ENCODE measurements around the gene IL1R2.

The IL1R2 gene

DNA sequence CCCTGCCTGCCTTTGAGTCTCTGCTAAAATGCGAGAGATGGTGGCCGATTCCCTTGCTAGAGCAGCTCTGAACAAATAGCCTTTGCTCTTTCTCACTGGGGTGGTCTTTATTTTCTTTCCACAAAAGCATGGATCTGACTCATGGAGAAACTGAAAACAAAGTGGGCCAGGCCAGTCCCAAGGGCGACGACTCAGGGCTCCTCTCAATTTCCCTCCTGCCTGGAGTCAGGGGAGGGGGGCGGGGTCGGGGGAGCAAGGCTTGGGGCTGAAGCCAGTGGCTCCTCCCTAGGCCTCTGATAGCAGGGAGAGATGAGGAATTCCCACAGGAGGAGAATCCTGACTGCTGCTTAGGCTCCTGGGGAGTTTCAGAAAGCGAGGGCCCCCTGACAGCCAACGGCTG is 17.1 kb upstream of the IL1R2 start:
- in situ Hi-C loops (cut with MboI; ENCODE audit: low sequenced_read_pairs), result no loop called here

DNA sequence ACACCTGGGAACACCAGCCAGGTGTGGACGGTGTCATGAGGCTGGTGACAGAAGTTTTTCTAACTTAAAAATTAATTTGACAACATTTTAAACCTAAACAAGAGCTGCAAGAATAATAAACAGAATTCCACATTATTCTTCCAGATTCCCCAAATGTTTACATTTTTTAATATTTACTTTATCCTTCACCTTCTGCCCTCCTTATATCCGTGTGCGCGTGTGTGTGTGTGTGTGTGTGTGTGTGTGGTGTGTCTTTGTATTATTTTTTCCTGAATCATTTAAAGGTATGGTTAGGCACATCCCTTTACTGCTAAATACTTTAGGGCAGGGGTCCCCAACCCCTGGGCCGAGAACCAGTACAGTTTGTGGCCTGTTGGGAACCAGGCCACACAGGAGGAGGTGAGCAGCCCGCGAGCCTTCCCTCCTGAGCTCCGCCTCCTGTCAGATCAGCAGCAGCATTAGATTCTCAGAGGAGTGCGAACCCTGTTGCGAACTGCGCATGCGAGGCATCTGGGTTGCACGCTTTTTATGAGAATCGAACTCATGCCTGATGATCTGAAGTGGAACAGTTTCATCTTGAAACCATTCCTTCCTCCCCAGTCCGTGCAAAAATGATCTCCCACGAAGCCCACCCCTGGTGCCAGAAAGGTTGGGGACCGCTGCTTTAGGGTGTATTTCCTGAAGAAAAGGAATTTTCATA is 16.4 kb upstream of the IL1R2 start:
- in situ Hi-C loops (cut with MboI; ENCODE audit: low sequenced_read_pairs), result no loop called here

DNA sequence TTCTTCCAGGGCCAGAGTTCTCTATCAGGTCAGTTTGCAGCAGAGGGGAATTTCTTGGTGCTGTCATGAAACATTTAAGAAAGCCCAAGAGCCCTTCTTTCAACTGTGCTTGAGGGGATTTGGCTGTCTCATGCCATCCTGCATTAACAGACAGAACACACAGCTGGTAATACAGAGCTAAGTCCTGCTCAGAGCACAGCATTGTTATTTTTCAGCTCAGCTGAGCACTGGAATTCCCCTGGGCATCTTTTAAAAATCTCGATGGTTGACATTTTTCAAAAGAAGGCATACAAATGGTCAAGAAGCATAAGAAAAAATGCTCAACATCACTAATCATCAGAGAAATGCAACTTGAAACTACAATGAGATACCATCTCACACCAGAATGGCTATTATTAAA is 14.9 kb upstream of the IL1R2 start:
- in situ Hi-C loops (cut with MboI; ENCODE audit: low sequenced_read_pairs), result no loop called here

DNA sequence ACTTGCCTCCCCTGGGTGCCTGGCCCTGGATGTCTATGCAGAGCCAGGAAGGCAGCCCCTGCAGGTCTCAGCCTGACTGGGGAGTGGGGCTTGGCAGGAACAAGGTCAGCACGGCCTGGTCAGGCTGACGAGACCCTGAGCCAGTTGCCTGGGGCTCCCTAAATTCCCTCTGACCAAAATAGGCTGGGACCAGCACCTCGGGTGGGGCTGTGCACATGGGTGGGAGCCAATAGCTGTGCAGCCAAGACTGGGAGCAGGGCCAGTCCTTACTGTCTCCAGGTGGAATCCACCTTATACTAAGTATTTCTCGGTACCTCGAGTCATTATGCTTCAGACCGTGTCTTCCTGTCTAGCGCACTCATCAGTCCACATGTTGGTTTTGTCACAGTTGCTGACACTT is 11.4 kb upstream of the IL1R2 start:
- in situ Hi-C loops (cut with MboI; ENCODE audit: low sequenced_read_pairs), result loop anchor here (10.0 kb wide), 1 partner anchor 86 kb away; no protein-coding TSS in a partner anchor

DNA sequence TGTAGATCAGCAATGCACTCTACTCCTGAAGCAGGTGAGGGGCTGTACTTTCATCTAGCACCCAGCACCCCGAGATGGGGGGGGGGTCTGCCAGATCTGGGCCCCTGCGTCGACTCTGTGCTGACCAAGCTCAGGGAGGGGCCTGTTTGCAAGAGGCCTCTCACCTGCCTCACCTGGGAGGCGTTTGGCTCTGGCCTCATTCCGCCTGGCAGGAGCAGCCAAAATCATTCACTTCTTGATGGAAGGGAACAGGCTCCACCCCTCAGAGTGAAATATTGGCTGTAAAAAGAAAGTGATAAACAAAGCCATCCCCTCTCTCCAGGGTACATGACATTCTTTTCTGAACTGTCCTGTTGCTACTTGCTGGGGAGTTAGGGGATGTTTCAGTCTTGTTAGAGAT is 10.7 kb upstream of the IL1R2 start:
- in situ Hi-C loops (cut with MboI; ENCODE audit: low sequenced_read_pairs), result loop anchor here (10.0 kb wide), 1 partner anchor 86 kb away; no protein-coding TSS in a partner anchor

DNA sequence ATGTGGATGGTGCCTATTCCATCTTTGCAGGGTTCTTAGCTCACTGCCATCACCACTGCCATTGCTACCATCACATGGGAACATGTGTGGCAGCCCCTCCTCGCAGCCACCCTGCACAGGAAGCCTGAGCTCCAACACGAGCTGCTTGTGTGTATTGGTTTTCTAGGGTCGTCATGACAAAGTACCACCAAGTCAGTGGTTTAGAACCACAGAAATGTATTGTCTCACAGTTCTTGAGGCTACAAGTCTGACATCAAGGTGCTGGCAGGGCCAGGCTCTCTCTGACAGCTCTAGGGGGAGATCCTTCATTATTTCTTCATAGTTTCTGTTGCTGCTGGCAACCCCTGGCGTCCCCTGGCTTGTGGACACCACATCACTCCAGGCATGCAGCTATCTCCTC is 10.3 kb upstream of the IL1R2 start:
- in situ Hi-C loops (cut with MboI; ENCODE audit: low sequenced_read_pairs), result loop anchor here (10.0 kb wide), 1 partner anchor 87 kb away; no protein-coding TSS in a partner anchor

DNA sequence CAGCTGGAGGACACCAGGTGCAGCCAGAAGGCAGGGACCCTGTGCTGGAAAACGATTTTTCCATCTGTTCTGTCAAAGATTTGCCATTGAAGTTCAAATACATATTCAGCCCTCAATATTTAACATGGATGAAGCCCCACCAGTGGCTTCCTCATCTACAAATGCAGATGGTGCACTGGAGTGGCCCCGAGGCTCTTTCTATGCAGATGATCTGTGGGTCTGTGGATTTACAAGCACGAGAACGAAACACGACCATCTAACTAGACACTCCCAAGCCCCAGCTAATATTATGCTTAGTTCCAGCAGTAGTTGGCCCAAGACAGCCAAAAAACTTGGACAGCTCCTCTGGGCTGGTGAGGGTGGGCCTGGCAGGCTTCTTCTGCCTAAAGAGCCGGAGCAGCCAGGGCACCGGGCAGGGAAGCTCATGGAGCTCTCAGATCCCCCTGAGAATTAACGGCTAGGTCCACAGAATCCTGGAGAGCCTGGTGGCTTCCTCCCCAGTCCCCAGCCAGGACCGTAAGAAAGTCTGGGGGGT is 9.2 kb upstream of the IL1R2 start:
- in situ Hi-C loops (cut with MboI; ENCODE audit: low sequenced_read_pairs), result loop anchor here (10.0 kb wide), 1 partner anchor 88 kb away; no protein-coding TSS in a partner anchor

DNA sequence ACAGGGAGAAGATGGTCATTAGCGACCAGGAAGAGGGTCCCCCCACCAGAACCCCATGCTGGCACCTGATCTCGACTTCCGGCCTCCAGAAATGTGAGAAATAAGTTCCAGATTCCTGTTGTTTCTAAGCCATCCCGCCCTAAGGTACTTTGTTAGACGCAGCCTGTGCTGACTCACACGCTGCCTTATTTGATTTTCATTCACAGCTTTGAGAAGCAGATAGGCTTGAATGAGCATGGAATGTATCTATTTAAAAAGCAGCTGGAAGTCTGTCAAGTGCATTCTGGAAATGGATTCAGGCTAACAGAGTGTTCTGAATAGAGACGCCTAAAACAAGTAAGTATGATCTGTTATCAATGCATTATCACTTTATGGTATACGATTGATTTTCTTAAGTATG is 8.3 kb upstream of the IL1R2 start:
- in situ Hi-C loops (cut with MboI; ENCODE audit: low sequenced_read_pairs), result loop anchor here (10.0 kb wide), 1 partner anchor 89 kb away; no protein-coding TSS in a partner anchor

DNA sequence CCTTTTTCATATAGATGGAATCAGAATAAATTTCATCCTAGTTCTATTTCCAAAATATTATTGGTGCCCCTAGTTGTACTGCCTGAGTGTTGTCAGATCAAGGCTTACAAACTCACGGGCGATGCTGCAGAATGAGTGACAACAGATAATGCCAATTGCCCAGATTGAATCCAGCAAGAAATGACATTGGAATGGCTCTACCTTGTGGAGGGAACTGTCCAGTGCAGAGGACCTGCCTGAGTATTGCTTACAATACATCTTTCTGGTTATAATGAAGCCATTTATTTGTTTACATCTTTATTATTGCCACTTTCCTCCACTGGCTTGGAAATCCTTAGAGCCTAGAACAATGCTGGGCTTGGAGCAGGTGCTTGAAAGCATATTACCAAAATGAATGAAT is 7.8 kb upstream of the IL1R2 start:
- in situ Hi-C loops (cut with MboI; ENCODE audit: low sequenced_read_pairs), result loop anchor here (10.0 kb wide), 1 partner anchor 89 kb away; no protein-coding TSS in a partner anchor

DNA sequence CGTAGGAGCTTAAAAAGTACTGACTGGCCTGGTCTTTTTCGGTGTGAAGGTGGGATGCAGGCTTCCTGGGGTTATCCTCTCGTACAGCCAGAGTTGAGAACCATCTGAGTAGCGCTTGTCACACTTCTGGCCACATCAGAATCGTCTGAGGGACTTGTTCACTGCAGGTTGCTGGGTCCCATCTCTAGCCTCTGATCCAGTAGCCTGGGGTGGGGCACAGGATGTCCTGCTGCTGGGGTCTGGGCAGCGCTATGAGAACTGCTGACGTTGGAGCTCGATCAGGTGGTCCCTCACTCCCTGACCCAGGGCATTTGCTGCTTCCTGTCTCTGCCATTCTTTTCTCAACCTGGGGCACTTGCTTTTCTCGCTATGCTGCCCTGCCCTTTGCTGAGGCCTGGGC is 7.1 kb upstream of the IL1R2 start:
- in situ Hi-C loops (cut with MboI; ENCODE audit: low sequenced_read_pairs), result loop anchor here (10.0 kb wide), 1 partner anchor 90 kb away; no protein-coding TSS in a partner anchor

DNA sequence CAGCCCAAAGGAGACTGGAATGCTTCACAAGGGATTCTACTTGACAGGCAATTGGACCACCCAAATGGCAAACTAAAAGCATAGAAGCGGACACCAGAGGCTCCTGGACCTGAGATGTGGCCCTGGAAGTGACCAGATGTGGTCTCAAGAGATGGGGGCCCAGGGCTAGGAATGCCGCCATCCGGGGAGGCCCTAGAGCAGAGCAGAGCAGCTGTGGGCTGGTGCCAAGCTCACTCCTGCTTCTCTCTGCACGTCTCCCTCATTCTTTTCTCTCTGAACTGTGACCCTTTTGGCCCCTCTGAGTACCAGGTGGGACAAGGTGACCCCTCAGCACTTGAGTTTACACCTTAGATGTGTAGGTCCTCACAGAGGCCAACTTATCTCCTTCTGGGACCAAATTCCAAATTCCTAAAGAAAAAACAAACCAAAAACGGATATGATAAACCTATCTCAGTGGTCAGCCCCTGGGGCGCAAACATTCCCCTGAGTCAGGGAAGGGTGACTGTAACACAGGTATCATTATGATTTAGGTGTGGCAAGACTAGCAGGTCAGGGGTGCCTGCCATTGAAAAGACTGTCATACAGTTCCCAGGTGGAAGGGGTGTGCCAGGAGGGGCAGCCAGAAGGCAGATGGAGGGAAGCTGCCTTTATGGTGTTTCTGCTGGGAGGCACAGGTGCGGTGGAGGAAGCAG is 6.5 kb upstream of the IL1R2 start:
- in situ Hi-C loops (cut with MboI; ENCODE audit: low sequenced_read_pairs), result loop anchor here (10.0 kb wide), 1 partner anchor 90 kb away; no protein-coding TSS in a partner anchor

DNA sequence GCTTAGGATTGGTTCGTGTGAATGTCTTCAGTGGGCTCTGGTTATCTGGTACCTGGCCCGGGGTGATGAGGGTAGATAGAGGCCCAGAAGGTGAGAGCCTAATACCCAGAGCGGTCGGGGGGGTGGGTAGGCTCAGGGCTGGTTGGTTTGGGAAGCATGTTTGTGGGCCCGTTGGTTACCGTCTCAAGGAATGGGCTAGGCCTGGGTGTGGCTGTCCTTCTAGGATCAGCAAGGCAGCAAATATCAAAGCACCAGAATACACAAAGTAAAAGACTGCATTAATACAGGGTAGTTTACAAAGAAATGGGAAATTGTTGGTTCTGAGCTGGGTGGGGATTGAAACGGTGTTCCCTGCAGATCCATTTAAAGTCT is 6.0 kb upstream of the IL1R2 start:
- in situ Hi-C loops (cut with MboI; ENCODE audit: low sequenced_read_pairs), result loop anchor here (10.0 kb wide), 1 partner anchor 91 kb away; no protein-coding TSS in a partner anchor

DNA sequence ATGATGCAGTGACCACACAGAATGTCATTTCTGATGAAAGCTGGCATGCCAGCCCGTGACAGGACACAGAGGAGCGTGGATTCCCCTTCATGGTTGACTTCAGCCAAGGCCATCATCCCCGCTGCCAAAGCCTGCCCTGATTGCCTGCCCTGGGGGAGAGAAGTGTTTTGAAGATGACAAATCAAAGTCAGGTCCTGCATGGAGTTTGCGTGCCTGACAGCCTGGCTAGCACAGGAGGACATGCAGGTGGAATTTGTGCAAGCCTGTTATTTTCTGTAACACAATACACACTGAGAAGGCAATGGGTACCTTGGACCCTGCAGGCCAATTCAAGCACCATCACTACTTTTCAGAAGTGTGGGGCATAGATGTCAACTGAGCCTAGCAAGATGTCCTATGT is 5.4 kb upstream of the IL1R2 start:
- in situ Hi-C loops (cut with MboI; ENCODE audit: low sequenced_read_pairs), result loop anchor here (10.0 kb wide), 1 partner anchor 92 kb away; no protein-coding TSS in a partner anchor

DNA sequence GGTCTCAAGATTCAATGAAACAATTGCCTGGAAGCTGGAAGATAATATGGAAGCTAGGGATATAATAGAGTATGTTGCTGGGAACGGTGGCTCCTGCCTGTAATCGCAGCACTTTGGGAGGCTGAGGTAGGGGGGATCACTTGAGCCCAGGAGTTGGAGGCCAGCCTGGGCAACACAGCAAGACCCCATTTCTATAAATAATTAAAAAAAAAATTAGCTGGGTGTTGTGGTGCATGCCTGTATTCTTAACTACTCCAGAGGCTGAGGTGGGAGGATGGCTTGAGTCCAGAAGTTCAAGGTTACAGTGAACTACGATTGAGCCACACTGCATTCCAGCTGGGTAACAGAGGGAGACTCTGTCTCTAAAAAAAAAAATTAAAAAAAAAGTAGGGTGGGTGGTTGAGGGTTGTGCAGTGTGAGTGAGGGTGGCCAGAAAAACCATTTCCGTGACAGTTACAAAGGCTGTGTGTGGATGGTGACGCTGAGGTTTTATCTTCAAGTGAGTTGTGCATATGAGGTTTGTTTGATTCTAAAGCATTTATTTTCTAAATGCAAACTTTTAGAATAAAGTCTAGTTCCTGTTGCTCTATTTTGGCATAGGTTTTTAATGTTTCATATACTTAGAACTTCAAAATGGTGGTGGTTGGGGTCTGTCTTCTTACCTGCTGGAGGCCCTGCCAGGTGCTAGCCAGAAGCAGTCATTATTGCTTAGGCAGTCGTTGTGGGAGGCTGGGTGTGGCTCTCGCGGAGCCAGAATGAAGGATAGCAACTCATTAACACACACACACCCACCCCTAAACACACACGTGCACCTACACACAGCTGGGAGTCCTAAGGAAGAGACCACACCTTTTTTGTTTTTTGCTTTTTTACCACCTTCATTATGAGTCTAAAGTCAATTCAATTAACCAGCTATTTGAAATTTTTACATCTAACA is 4.7 kb upstream of the IL1R2 start:
- in situ Hi-C loops (cut with MboI; ENCODE audit: low sequenced_read_pairs), result loop anchor here (10.0 kb wide), 1 partner anchor 92 kb away; no protein-coding TSS in a partner anchor

DNA sequence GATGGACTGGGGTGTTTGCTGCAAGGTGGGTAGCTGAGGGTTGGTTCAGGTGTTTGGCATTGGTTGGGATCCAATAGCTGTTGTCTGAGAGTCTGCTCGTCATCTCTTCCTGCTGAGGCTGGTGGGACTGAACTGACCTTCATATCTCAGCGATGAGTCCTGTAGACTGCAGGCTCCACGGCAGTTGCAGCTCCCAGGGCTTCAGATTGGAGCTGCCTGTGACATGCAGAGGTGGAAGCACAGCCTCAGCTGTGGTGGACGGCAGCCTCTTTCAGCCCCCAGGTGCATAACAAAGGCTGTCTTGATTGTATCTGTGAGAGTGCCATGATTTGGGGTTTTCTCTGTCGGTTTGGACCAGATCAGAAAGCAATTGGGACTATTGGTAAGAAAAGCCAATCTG is 3.9 kb upstream of the IL1R2 start:
- in situ Hi-C loops (cut with MboI; ENCODE audit: low sequenced_read_pairs), result loop anchor here (10.0 kb wide), 1 partner anchor 93 kb away; no protein-coding TSS in a partner anchor

DNA sequence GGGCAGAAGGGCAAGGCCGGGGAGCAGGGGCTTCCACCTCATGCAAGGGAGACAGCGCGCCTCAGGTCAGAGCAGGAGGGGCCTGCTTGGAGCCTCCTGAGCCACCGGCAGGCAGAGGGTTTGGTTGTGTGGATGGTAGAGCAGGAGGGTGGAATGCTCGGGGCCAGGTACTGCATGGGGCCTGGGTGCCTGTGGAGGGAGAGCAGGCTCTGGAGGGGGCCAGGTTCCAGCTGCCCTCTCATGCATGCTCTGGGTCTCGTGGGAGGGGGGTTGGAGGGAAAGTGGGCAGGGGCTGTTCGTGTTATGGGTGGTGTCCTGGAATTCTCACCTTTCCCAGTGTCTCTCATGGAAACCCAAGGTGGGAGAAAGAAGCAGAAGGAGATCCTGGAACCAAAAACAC is 3.2 kb upstream of the IL1R2 start:
- in situ Hi-C loops (cut with MboI; ENCODE audit: low sequenced_read_pairs), result loop anchor here (10.0 kb wide), 1 partner anchor 94 kb away; no protein-coding TSS in a partner anchor

DNA sequence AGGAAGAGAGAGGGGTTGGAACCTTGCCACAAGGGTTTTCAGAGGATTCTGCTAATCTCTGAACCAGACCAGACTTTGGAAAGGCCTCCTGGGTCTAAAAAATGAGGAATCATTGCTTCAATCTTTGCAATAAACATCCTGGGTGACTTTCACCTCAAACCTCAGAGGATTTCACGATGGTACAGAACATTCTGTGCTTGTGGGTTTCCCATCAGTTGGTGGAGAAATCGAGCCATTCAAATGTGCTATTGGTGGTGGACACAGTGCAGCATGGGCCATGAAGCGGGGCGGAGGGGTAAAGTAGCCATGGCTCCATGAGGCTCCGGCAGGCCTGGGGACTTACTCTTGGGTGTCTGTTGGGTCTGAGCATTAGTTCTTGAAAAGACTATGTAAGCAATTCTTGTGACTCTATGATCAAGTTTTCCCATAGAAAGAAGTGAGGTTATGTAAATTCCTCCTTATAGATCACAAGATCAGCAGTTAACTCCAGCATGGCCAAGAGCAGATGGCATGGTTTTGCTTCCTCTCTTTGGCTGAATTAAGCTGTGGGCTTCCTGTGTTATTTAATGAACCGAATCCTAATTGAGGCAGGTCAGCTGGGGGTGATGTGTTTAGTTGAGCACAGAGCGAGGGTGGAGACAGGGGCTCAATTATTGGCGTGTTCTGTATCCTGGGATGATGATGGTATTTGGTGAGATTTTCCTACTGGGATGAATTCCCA is 1.9 kb upstream of the IL1R2 start:
- in situ Hi-C loops (cut with MboI; ENCODE audit: low sequenced_read_pairs), result loop anchor here (10.0 kb wide), 1 partner anchor 95 kb away; no protein-coding TSS in a partner anchor

DNA sequence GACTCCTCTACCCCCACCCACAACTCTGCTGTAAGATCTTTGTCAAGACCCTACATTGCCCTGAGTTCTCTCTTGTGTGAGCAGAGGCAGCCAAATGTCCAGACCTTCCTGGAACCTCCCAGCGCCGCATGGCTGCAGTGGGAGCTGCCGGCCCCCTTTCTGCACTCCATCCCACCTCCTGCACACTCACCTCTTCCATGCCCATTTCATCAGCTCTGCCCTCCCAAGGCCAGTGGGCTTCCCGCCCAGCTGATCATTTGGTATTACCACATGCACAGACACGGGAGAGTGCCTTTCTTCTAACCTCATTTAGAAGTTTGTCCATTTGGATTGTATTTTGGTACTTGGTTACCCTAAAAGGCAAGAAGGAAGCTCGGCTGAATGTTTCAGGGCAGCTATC is 2.0 kb downstream of the IL1R2 start:
- in situ Hi-C loops (cut with MboI; ENCODE audit: low sequenced_read_pairs), result no loop called here

DNA sequence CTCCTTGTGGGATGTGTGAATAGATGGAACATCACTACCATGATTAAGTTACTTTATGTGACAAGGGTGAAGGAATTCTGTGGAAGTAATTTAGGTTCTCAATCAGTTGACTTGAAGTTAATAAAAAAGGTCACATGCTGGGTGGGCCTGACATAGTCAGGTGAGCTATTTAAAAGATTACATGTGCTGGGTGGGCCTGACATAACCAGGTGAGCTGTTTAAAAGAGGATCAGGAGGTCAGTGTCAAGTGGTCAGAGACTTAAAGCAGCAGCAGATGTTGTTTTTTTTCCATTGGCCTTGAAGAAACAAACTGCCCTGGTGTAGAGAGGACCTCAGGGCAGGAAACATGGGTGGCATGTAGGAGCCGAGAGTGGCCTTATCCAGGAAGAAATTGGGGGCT is 3.3 kb downstream of the IL1R2 start:
- in situ Hi-C loops (cut with MboI; ENCODE audit: low sequenced_read_pairs), result no loop called here

DNA sequence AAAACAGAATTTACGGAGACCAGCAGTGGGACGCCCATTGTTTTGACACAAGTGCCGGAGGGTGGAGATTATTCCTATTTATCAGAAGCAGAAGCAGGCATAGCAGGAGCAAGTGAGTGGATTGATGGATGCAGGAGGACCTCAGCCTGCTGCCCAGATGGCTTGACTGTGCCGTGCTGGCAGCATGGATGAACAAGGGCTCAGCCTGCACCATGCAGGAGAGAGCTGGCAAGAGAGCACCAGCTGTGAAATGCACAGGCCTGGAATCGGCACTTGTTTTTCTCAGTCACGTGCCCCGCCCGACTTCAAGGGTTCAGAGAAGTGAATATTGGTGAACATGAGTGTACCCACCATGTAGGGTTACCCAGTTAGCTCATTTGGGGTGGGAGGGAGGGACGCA is 4.0 kb downstream of the IL1R2 start:
- in situ Hi-C loops (cut with MboI; ENCODE audit: low sequenced_read_pairs), result no loop called here
